Progenitor cell of endocrine pancreas (in vitro differentiated cells): Measurements from ENCODE around the gene COL11A2. TPM values are rescaled to one million over a fixed set of nuclear protein-coding genes. Genes with fewer than 3 reads are reported as not detected.
"Not testable (repeated sequence)": the region's sequence is repeated elsewhere in the genome, so short reads cannot be mapped to it uniquely, and the experiment has no call there.

Source experiments
- DNase-seq: peaks from one replicate; pipeline ENCODE4 v3.0.0; 2021; ENCODE audit warnings: low spot score; ENCODE audit not compliant: unreplicated experiment
- H3K27ac Mint-ChIP-seq: 2 replicates; pipeline ENCODE4 v1.8.0; 2021; ENCODE audit warnings: mild to moderate bottlenecking, moderate library complexity, mixed read lengths
- H3K27me3 Mint-ChIP-seq: 2 replicates; pipeline ENCODE4 v1.8.0; 2021; ENCODE audit warnings: mixed read lengths
- H3K36me3 Mint-ChIP-seq: 2 replicates; pipeline ENCODE4 v1.8.0; 2022; ENCODE audit warnings: mixed read lengths; ENCODE audit not compliant: insufficient read depth
- H3K4me1 Mint-ChIP-seq: 2 replicates; pipeline ENCODE4 v1.8.0; 2021; ENCODE audit warnings: low read depth, mixed read lengths
- H3K4me3 Mint-ChIP-seq: 2 replicates; pipeline ENCODE4 v1.8.0; 2021; ENCODE audit warnings: low read depth, mild to moderate bottlenecking, moderate library complexity, mixed read lengths
- H3K9me3 Mint-ChIP-seq: 2 replicates; pipeline ENCODE4 v1.8.0; 2021; ENCODE audit warnings: low read depth, mixed read lengths
- total RNA-seq: library from RNA; stranded (reverse); gene quantifications from 2 replicates; pipeline ENCODE4 v1.2.1, GENCODE V29; 2021
- TF ChIP-seq, protein P1 (sequence below): fragments of 200-600 bp; sonication (generic); IDR thresholded peaks from one replicate; pipeline ENCODE4 v1.5.0; 2021; ENCODE audit warnings: antibody characterized with exemption, mild to moderate bottlenecking; ENCODE audit not compliant: unreplicated experiment

Gene COL11A2
- total RNA-seq, 1 donor from 2014 or later = 4.3 TPM

DNA sequence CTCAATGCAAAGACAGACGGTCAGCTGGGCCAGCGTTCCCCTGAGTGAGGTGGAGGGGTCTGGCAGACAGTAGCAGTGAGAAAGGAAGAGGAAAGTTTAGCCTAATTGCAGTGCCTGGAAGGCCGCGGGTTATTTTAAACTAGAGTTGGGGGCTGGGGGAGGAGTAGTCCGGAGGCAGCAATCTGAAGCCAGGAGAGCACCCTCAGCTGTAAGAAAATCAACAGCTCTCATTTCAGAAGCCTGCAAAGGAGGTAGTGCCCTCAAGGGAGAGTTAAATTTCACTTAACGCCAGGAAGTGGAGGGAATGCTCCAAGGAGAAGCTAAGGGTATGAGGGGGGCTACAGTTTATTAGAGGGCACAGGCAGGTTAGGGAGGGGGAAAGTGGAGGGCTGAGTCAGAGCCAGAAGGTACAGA, 43.0 kb upstream of the COL11A2 start:
- Mint-ChIP-seq H3K36me3 (no peaks in the 10 kb centered on the region), H3K4me3 (no peak overlapping the region), H3K27me3 (peaks cover 42% of the 10 kb centered on the region), H3K9me3 (no peaks in the 10 kb centered on the region), H3K4me1 (peaks cover 5% of the 10 kb centered on the region), H3K27ac (no peak overlapping the region)
- TF ChIP-seq, protein P1, sequence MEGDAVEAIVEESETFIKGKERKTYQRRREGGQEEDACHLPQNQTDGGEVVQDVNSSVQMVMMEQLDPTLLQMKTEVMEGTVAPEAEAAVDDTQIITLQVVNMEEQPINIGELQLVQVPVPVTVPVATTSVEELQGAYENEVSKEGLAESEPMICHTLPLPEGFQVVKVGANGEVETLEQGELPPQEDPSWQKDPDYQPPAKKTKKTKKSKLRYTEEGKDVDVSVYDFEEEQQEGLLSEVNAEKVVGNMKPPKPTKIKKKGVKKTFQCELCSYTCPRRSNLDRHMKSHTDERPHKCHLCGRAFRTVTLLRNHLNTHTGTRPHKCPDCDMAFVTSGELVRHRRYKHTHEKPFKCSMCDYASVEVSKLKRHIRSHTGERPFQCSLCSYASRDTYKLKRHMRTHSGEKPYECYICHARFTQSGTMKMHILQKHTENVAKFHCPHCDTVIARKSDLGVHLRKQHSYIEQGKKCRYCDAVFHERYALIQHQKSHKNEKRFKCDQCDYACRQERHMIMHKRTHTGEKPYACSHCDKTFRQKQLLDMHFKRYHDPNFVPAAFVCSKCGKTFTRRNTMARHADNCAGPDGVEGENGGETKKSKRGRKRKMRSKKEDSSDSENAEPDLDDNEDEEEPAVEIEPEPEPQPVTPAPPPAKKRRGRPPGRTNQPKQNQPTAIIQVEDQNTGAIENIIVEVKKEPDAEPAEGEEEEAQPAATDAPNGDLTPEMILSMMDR = no peak
- DNase-seq = no peak

GRCh38 chr6:33226503-33227120, 34.3 kb upstream of the COL11A2 start:
- not testable (repeated sequence) for H3K4me3 Mint-ChIP-seq

DNA sequence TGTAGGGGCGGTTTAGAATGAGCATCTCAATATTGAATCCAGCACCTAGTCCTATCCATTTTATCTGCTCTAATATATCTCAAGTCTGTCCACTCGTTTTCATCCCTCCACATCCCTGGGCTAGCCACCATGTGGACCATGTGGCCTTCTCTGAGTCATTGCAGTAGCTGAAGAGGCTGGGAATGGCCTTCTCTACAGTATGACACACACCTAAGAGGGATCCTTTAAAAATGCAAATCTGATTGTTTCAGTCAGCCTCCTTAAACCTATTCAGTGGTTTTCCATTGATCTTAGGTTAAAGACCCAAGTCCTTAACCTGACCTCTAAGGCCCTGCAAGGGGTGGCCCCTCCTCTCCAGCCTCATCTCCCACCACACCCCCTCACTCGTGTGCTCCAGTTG, 25.4 kb upstream of the COL11A2 start:
- H3K36me3 Mint-ChIP-seq = no peaks in the 10 kb centered on the region
- H3K4me3 Mint-ChIP-seq = no peak overlapping the region
- no peak for DNase-seq
- peaks cover 70% of the 10 kb centered on the region for H3K27me3 Mint-ChIP-seq
- no peak overlapping the region for H3K27ac Mint-ChIP-seq
- no peaks in the 10 kb centered on the region for H3K9me3 Mint-ChIP-seq
- peaks cover 13% of the 10 kb centered on the region for H3K4me1 Mint-ChIP-seq
- TF ChIP-seq, protein P1 = no peak

More at GRCh38 chr6:33226503-33227120, 34.3 kb upstream of the COL11A2 start:
- H3K4me1 Mint-ChIP-seq, H3K9me3 Mint-ChIP-seq, H3K36me3 Mint-ChIP-seq, DNase-seq, H3K27ac Mint-ChIP-seq: not testable (repeated sequence)
- H3K27me3 Mint-ChIP-seq = peaks cover 52% of the 10 kb centered on the region

GRCh38 chr6:33217246-33217645, 25.0 kb upstream of the COL11A2 start:
- Mint-ChIP-seq H3K4me3 (no peak overlapping the region), H3K27me3 (peaks cover 70% of the 10 kb centered on the region), H3K4me1 (peaks cover 16% of the 10 kb centered on the region), H3K36me3 (peaks cover 3% of the 10 kb centered on the region), H3K9me3 (no peaks in the 10 kb centered on the region), H3K27ac (no peak overlapping the region)
- TF ChIP-seq, protein P1 = no peak
- no peak for DNase-seq

DNA sequence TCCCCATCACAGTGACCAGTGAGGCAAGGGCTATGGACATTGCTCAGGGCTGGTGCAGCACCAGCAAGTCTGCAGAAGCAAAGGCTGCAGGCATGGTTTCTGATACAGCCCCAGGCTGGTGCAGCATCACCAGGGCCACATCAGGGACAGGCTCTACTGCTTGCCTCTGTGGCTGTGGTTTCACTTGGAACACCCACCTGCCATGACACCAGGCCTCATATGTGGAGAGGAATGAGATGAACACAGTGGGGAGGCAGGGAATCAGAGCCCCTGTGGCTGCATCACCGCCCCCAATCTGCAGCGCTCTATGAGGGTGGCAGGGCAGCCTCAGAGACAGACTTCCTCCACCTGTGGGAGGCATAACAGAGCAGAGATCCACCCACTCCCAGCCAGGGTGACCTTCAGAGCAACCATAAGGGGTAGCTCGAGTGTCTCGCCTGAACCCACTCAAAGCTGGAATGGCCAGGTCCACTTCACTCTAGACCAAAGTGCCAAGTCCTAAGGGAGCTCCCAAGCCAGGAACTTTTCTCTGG, 23.9 kb upstream of the COL11A2 start:
- no peak for DNase-seq
- H3K4me1 Mint-ChIP-seq = peaks cover 16% of the 10 kb centered on the region
- no peak overlapping the region for H3K4me3 Mint-ChIP-seq
- H3K27ac Mint-ChIP-seq = no peak overlapping the region
- peaks cover 65% of the 10 kb centered on the region for H3K27me3 Mint-ChIP-seq
- no peaks in the 10 kb centered on the region for H3K9me3 Mint-ChIP-seq
- TF ChIP-seq, protein P1 = no peak
- H3K36me3 Mint-ChIP-seq = peaks cover 6% of the 10 kb centered on the region
